ENCODE results near the gene TSPAN32. TPM values are rescaled to one million over a fixed set of nuclear protein-coding genes. Genes with fewer than 3 reads are reported as not detected.

TSPAN32 gene
- polyA plus RNA-seq, 1 donor (not counting 4 experiments of a cell fraction or from before 2014, with no cell fraction given) = not detected

DNA sequence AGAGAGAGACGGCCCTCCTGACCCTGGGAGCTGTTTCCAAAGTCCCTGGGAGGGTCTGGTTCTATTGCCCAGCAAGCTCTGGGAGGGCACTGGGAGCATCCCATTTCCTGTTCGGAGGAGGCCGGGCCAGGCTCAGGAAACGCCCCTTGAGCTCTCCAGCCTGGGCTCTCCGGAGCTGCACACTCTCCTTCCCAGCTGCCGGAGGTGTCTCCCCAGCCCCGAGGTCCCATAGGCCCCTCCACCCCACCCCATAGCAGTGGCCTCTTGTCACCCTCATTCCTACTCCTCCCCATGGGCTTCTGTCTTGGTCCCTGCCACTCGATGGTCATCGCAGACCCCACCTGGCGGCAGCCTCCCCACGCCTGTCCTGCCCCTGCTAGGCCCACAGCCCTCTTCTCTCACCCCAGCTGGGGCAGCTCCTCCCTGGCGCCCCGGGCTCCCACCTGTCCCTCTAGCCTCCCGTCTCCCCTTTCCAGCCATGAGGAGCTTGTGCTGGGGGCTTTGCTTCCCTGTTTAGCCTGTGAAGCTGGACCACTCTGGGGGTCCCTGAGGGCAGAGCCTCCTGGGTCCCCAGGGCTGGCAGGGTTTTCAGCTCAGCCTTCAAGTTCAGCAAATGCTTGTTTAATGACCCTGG is 2.8 kb downstream of the TSPAN32 start:
- Histone ChIP-seq H3K27me3 (ENCODE audit: control insufficient read depth, extremely low read depth, insufficient read depth, low read length) (no peaks in the 10 kb centered on the region), H4K20me1 (ENCODE audit: control insufficient read depth, extremely low read depth, insufficient read depth, low read length) (no peaks in the 10 kb centered on the region), H3K4me3 (ENCODE audit: control insufficient read depth in 2 of 3, extremely low read depth in 1 of 3, insufficient read depth in 2 of 3, low read depth in 1 of 3, low read length in 3 of 3) (no peak overlapping the region), H3K9me3 (ENCODE audit: control insufficient read depth, low read depth, low read length) (no peaks in the 10 kb centered on the region), H3K9ac (ENCODE audit: control insufficient read depth, extremely low read depth, insufficient read depth, low read length) (no peak overlapping the region), H3K36me3 (ENCODE audit: control insufficient read depth in 2 of 2, extremely low read depth in 1 of 2, insufficient read depth in 2 of 2, low read length in 2 of 2) (no peaks in the 10 kb centered on the region), H3K9me1 (ENCODE audit: control insufficient read depth, extremely low read depth, insufficient read depth, low read length) (no peaks in the 10 kb centered on the region), H3K4me2 (ENCODE audit: control insufficient read depth, extremely low read depth, insufficient read depth, low read depth, low read length) (no peak overlapping the region), H3K27ac (ENCODE audit: control insufficient read depth, insufficient read depth, low read length) (no peak overlapping the region), H3K4me1 (ENCODE audit: control insufficient read depth, extremely low read depth, insufficient read depth, low read length) (no peaks in the 10 kb centered on the region), H3K79me2 (ENCODE audit: control insufficient read depth, insufficient read depth, low read length) (no peaks in the 10 kb centered on the region), H2AFZ (ENCODE audit: control insufficient read depth, low read length) (no peak overlapping the region)
- DNase-seq (ENCODE audit: low read depth, low spot score) (no peak), FAIRE-seq (no peak)
- TF ChIP-seq, protein P1, sequence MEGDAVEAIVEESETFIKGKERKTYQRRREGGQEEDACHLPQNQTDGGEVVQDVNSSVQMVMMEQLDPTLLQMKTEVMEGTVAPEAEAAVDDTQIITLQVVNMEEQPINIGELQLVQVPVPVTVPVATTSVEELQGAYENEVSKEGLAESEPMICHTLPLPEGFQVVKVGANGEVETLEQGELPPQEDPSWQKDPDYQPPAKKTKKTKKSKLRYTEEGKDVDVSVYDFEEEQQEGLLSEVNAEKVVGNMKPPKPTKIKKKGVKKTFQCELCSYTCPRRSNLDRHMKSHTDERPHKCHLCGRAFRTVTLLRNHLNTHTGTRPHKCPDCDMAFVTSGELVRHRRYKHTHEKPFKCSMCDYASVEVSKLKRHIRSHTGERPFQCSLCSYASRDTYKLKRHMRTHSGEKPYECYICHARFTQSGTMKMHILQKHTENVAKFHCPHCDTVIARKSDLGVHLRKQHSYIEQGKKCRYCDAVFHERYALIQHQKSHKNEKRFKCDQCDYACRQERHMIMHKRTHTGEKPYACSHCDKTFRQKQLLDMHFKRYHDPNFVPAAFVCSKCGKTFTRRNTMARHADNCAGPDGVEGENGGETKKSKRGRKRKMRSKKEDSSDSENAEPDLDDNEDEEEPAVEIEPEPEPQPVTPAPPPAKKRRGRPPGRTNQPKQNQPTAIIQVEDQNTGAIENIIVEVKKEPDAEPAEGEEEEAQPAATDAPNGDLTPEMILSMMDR (optimal IDR thresholded peaks at IDR 0.05 in 1 of 3, IDR thresholded peaks at IDR 0.05 in 1 of 3, conservative IDR thresholded peaks at IDR 0.05 in 1 of 3; ENCODE audit: extremely low read depth in 1 of 3, insufficient read depth in 2 of 3, low read length in 3 of 3) = no peak
- TF ChIP-seq EZH2 (IDR thresholded peaks at IDR 0.05; ENCODE audit: low read length) = no peak
- dilution Hi-C loops (cut with MboI; ENCODE audit: extremely low pct_ligation_motif_present, low sequenced_read_pairs) = no loop called here

DNA sequence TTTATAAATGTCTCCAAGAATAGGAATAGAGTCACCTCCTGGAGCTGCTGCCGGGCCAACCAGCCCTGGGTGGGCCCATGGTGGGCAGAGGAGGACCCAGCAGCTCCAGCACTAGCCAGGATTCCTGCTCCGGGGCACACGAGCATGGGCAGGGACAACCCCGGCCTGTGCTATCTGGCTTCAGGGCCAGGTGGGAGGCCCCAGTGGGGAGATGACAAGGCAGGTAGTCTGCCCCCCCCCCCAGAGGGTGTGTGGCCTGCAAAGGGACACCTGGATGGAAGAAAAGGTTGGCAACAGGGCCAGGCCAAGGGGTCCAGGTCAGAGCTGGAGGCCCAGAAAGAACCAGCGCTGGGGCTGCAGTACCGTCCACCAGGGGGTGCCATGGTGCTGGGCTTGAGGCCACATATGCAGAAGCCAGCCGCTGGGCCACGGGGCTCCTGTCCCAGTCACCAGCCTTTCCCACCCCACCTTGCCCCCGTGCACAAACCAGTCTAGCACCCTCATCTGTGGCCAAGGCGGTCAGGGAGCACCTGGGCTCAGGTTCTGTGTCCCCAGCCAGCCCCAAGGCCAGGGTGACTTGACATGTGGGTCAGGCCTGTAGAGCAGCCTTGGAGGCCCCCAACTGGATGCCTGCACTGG is 3.4 kb downstream of the TSPAN32 start:
- H3K79me2 ChIP-seq (ENCODE audit: control insufficient read depth, insufficient read depth, low read length) = no peaks in the 10 kb centered on the region
- H3K4me1 ChIP-seq (ENCODE audit: control insufficient read depth, extremely low read depth, insufficient read depth, low read length) = no peaks in the 10 kb centered on the region
- no peaks in the 10 kb centered on the region for H3K9me1 ChIP-seq (ENCODE audit: control insufficient read depth, extremely low read depth, insufficient read depth, low read length)
- DNase-seq (ENCODE audit: low read depth, low spot score) = no peak
- TF ChIP-seq, protein P1 (optimal IDR thresholded peaks at IDR 0.05 in 1 of 3, IDR thresholded peaks at IDR 0.05 in 1 of 3, conservative IDR thresholded peaks at IDR 0.05 in 1 of 3; ENCODE audit: extremely low read depth in 1 of 3, insufficient read depth in 2 of 3, low read length in 3 of 3) = peak; percentile 74 to 97 (median 87)
- TF ChIP-seq EZH2 (IDR thresholded peaks at IDR 0.05; ENCODE audit: low read length) = no peak
- H2AFZ ChIP-seq (ENCODE audit: control insufficient read depth, low read length) = no peak overlapping the region
- no peak overlapping the region for H3K4me2 ChIP-seq (ENCODE audit: control insufficient read depth, extremely low read depth, insufficient read depth, low read depth, low read length)
- H4K20me1 ChIP-seq (ENCODE audit: control insufficient read depth, extremely low read depth, insufficient read depth, low read length) = no peaks in the 10 kb centered on the region
- dilution Hi-C loops (cut with MboI; ENCODE audit: extremely low pct_ligation_motif_present, low sequenced_read_pairs) = no loop called here
- H3K9me3 ChIP-seq (ENCODE audit: control insufficient read depth, low read depth, low read length) = no peaks in the 10 kb centered on the region
- no peak for FAIRE-seq
- H3K27ac ChIP-seq (ENCODE audit: control insufficient read depth, insufficient read depth, low read length) = no peak overlapping the region
- H3K27me3 ChIP-seq (ENCODE audit: control insufficient read depth, extremely low read depth, insufficient read depth, low read length) = no peaks in the 10 kb centered on the region
- no peak overlapping the region for H3K4me3 ChIP-seq (ENCODE audit: control insufficient read depth in 2 of 3, extremely low read depth in 1 of 3, insufficient read depth in 2 of 3, low read depth in 1 of 3, low read length in 3 of 3)
- no peaks in the 10 kb centered on the region for H3K36me3 ChIP-seq (ENCODE audit: control insufficient read depth in 2 of 2, extremely low read depth in 1 of 2, insufficient read depth in 2 of 2, low read length in 2 of 2)
- no peak overlapping the region for H3K9ac ChIP-seq (ENCODE audit: control insufficient read depth, extremely low read depth, insufficient read depth, low read length)

Data from keratinocyte (primary cell).